CD14-positive monocyte (primary cell): ENCODE data around the gene PLK3. TPM values are rescaled to one million over a fixed set of nuclear protein-coding genes. Genes with fewer than 3 reads are reported as not detected.

ENCODE experiments used
- DNase-seq, 3 donors: peaks; one replicate each; pipeline ENCODE4 v3.0.0-alpha.2; 2011 to 2022
- H2AFZ ChIP-seq: 2 replicates; pipeline ENCODE4 v1.6.0; 2012; ENCODE audit warnings: mild to moderate bottlenecking, low read depth, low read length, inconsistent platforms; ENCODE audit not compliant: insufficient read depth, poor library complexity, severe bottlenecking
- H3K27ac ChIP-seq, 2 donors: 1 replicate in 1 of 2; 2 replicates in 1 of 2; pipeline ENCODE4 v1.5.1; 2012 to 2013; ENCODE audit warnings: low read length in 2 of 2, control low read depth in 1 of 2, inconsistent platforms in 1 of 2, low read depth in 1 of 2, mild to moderate bottlenecking in 1 of 2
- H3K27me3 ChIP-seq, 2 donors: one replicate each; pipeline versions ENCODE4 v1.6.0 to v1.6.1; 2011 to 2013; ENCODE audit warnings: low read length in 2 of 2; ENCODE audit not compliant: control insufficient read depth in 2 of 2, insufficient read depth in 2 of 2
- H3K36me3 ChIP-seq, 2 donors: replicated peaks in 1 of 2; 1 replicate in 1 of 2; 2 replicates in 1 of 2; pipeline versions ENCODE4 v1.5.1 to v1.6.1; 2012 to 2013; ENCODE audit warnings: low read length in 2 of 2, control low read depth in 1 of 2, inconsistent platforms in 1 of 2, mild to moderate bottlenecking in 1 of 2; ENCODE audit not compliant: insufficient read depth in 2 of 2, control insufficient read depth in 1 of 2
- H3K4me1 ChIP-seq, 2 donors: 1 replicate in 1 of 2; 2 replicates in 1 of 2; pipeline versions ENCODE4 v1.5.1 to v1.6.1; 2012 to 2013; ENCODE audit warnings: low read length in 2 of 2, control low read depth in 1 of 2, inconsistent platforms in 1 of 2, mild to moderate bottlenecking in 1 of 2, moderate library complexity in 1 of 2; ENCODE audit not compliant: insufficient read depth in 2 of 2, control insufficient read depth in 1 of 2
- H3K4me2 ChIP-seq: replicated peaks from 2 replicates; pipeline ENCODE3; 2012; ENCODE audit warnings: low read length, moderate library complexity, mild to moderate bottlenecking; ENCODE audit not compliant: poor library complexity, severe bottlenecking; ENCODE audit errors: extremely low read depth
- H3K4me3 ChIP-seq, 3 experiments: fragments of 200-600 bp in 1 of 3; sonication (generic) in 1 of 3; replicated peaks in 1 of 3; 1 replicate in 2 of 3; 2 replicates in 1 of 3; pipeline ENCODE4 v1.5.1; 2011 to 2013; ENCODE audit warnings: low read length in 3 of 3, mild to moderate bottlenecking in 3 of 3, control low read depth in 2 of 3, low read depth in 2 of 3, inconsistent platforms in 1 of 3, moderate library complexity in 1 of 3
- H3K79me2 ChIP-seq: 2 replicates; pipeline ENCODE4 v1.6.0; 2012; ENCODE audit warnings: mild to moderate bottlenecking, control low read depth, inconsistent platforms, low read length, moderate library complexity; ENCODE audit not compliant: insufficient read depth
- H3K9ac ChIP-seq: 2 replicates; pipeline ENCODE4 v1.6.0; 2017; ENCODE audit warnings: low read length, mild to moderate bottlenecking; ENCODE audit not compliant: insufficient read depth, poor library complexity, severe bottlenecking
- H3K9me3 ChIP-seq, 2 donors: replicated peaks in 1 of 2; 1 replicate in 1 of 2; 2 replicates in 1 of 2; pipeline versions ENCODE4 v1.5.1 to v1.6.1; 2012 to 2013; ENCODE audit warnings: low read length in 2 of 2, control low read depth in 1 of 2; ENCODE audit not compliant: control insufficient read depth in 1 of 2, insufficient read depth in 1 of 2
- H4K20me1 ChIP-seq: 2 replicates; pipeline ENCODE4 v1.6.0; 2012; ENCODE audit warnings: mild to moderate bottlenecking, low read length, control low read depth, moderate library complexity; ENCODE audit not compliant: insufficient read depth
- H3K27ac Mint-ChIP-seq, 7 donors: one replicate each; pipeline ENCODE4 v1.8.0; 2020; ENCODE audit warnings: mild to moderate bottlenecking in 7 of 7, mixed read lengths in 7 of 7, moderate library complexity in 6 of 7, inconsistent platforms in 2 of 7
- H3K27me3 Mint-ChIP-seq, 3 donors: one replicate each; pipeline ENCODE4 v1.8.0; 2021 to 2022; ENCODE audit warnings: low read depth in 3 of 3, mild to moderate bottlenecking in 3 of 3, mixed read lengths in 3 of 3, moderate library complexity in 3 of 3, inconsistent platforms in 1 of 3
- H3K36me3 Mint-ChIP-seq, 2 donors: one replicate each; pipeline ENCODE4 v1.8.0; 2020; ENCODE audit warnings: mixed read lengths in 2 of 2, inconsistent platforms in 1 of 2, mild to moderate bottlenecking in 1 of 2
- H3K4me1 Mint-ChIP-seq: one replicate; pipeline ENCODE4 v1.8.0; 2020; ENCODE audit warnings: mild to moderate bottlenecking, mixed read lengths
- H3K4me3 Mint-ChIP-seq, 2 donors: one replicate each; pipeline ENCODE4 v1.8.0; 2020; ENCODE audit warnings: mild to moderate bottlenecking in 2 of 2, mixed read lengths in 2 of 2, moderate library complexity in 1 of 2
- H3K9me3 Mint-ChIP-seq, 7 donors: one replicate each; pipeline ENCODE4 v1.8.0; 2020 to 2022; ENCODE audit warnings: mixed read lengths in 7 of 7, mild to moderate bottlenecking in 6 of 7, moderate library complexity in 6 of 7, inconsistent platforms in 2 of 7
- WGBS: methylation state at CpG from one replicate; pipeline ENCODE4 v1.1.5; 2013; ENCODE audit warnings: missing lambda C conversion rate; ENCODE audit not compliant: insufficient coverage; 5-methylcytosine and 5-hydroxymethylcytosine counted together
- intact Hi-C, 2 donors: fragments of 100-400 bp; cut with micrococcal nuclease; formaldehyde crosslinking; loops; one replicate each; pipeline versions ENCODE4 v1.15.0 to v1.15.1; 2023
- polyA plus RNA-seq, 3 donors: library from polyadenylated mRNA; depleted of rRNA in 1 of 3; unstranded in 2 of 3; stranded (reverse) in 1 of 3; fragments of 300-500 nt in 2 of 3; fragments of >200 nt in 1 of 3; fragmentation: Illumina TruSeq in 2 of 3; gene quantifications; 1 replicate in 2 of 3; 2 replicates in 1 of 3; pipeline ENCODE4 v1.2.3, GENCODE V29; 2012 to 2021
- TF ChIP-seq, protein P1 (sequence below): fragments of 200-600 bp; IDR thresholded peaks from one replicate; pipeline ENCODE4 v1.8.0; 2022; ENCODE audit warnings: antibody characterized with exemption, mild to moderate bottlenecking

PLK3 gene
- polyA plus RNA-seq, 3 donors, result 15.8 to 285 (median 28.1) TPM

DNA sequence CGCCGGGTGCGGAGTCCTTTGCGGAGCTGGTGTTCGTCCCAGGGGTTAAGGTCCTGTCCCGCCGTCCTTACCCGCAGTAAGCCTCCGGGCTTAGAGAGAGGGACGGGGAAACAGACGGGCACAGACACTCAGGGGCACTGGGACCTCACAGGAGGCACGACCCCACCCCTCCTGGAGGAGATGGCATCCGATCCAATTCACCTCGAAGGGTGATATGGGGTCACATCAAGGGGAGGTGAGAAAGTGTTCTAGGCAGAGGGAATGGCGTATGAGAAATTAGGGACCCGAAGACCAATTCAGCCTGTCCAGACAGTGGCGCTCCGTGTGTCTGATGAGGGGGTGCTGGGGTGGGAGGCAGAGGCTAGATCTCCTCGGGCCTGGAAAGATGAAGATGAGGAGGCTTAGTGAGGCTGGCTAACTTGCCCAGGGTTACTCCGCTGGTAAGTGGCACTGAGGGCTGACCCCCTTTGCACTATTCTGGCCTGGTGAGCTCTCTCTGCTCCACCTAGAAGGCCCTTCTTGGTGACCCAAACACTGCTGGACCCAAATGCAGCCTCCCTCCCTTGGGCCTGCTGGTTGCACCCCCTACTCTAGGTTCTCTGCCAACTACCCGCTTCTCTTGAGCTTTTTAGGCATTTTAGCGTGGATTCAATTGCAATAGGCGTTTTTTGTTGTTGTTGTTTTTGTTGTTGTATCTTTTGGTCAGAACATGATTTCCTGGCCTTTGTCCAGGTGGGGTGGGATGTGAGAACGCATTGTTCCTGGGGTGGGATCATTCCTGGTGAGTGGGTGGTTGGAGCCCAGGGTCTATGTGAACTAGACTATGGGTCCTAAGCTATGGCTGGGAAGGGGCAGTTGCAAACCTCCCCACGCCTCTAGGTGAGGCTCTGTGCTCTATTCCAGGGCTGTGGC lies 20.4 kb downstream of the PLK3 start:
- intact Hi-C loops, result loop anchor here in 1 of 2 donors (5.0 kb wide), 1 partner anchor 88 kb away; the partner anchor contains the start of gene RNU5D-1
- no peaks in the 10 kb centered on the region for H4K20me1 ChIP-seq
- 22% methylated on average over 24 of the region's 25 CpGs for WGBS
- H3K79me2 ChIP-seq, result no peaks in the 10 kb centered on the region
- Mint-ChIP-seq H3K36me3 (no peaks in the 10 kb centered on the region), H3K4me3 (peak overlapping the region; percentile 90 to 97), H3K27me3 (peaks cover 0 to 1% (median 0%) of the 10 kb centered on the region in 3 donors), H3K9me3 (peaks cover 0 to 3% (median 0%) of the 10 kb centered on the region in 7 donors), H3K4me1 (peaks cover 41% of the 10 kb centered on the region), H3K27ac (peak overlapping the region; percentile 99 to 100 (median 100))
- H3K4me1 ChIP-seq, result peaks cover 30 to 32% of the 10 kb centered on the region in 2 donors
- TF ChIP-seq, protein P1, sequence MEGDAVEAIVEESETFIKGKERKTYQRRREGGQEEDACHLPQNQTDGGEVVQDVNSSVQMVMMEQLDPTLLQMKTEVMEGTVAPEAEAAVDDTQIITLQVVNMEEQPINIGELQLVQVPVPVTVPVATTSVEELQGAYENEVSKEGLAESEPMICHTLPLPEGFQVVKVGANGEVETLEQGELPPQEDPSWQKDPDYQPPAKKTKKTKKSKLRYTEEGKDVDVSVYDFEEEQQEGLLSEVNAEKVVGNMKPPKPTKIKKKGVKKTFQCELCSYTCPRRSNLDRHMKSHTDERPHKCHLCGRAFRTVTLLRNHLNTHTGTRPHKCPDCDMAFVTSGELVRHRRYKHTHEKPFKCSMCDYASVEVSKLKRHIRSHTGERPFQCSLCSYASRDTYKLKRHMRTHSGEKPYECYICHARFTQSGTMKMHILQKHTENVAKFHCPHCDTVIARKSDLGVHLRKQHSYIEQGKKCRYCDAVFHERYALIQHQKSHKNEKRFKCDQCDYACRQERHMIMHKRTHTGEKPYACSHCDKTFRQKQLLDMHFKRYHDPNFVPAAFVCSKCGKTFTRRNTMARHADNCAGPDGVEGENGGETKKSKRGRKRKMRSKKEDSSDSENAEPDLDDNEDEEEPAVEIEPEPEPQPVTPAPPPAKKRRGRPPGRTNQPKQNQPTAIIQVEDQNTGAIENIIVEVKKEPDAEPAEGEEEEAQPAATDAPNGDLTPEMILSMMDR, result no peak
- DNase-seq, result peak in 1 of 3 donors; percentile 4
- H3K27me3 ChIP-seq, result no peaks in the 10 kb centered on the region
- no peaks in the 10 kb centered on the region for H3K36me3 ChIP-seq
- no peaks in the 10 kb centered on the region for H3K9me3 ChIP-seq
- peak overlapping the region; percentile 84 for H3K4me2 ChIP-seq
- H3K9ac ChIP-seq, result peak overlapping the region; percentile 97
- peak overlapping the region; percentile 68 to 79 (median 73) for H3K4me3 ChIP-seq
- peak overlapping the region; percentile 95 for H2AFZ ChIP-seq
- H3K27ac ChIP-seq, result peak overlapping the region; percentile 95 to 100

DNA sequence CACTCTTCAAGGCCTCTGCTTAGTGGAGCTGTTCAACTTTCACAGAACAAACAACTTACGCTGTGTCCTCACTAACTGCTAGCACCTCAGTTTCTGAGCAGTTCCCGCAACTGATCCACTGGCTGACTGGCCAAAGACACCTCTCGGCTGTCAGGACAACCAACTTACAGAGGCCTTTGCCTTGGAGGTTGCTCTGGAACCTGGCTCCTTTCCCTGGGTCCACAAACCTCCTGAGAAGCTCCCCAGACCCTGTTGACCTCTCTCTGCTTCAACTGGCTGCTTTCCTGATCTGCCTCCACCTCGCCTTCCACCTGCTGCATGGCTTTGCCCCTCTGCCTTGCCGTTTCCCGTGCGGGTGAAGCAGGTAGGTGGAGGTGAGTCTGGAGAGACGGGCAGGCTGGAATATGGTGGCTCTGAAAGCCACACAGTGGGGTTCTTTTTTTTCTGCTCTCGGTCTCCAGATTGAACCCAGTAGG lies 21.1 kb downstream of the PLK3 start:
- Histone ChIP-seq H3K27ac (no peak overlapping the region), H3K27me3 (no peaks in the 10 kb centered on the region), H3K79me2 (no peaks in the 10 kb centered on the region), H3K4me3 (no peak overlapping the region), H3K4me2 (peak overlapping the region; percentile 84), H3K9ac (no peak overlapping the region), H3K4me1 (peaks cover 34 to 39% of the 10 kb centered on the region in 2 donors), H3K36me3 (no peaks in the 10 kb centered on the region), H3K9me3 (no peaks in the 10 kb centered on the region), H2AFZ (no peak overlapping the region), H4K20me1 (no peaks in the 10 kb centered on the region)
- peaks cover 0 to 1% (median 0%) of the 10 kb centered on the region in 3 donors for H3K27me3 Mint-ChIP-seq
- H3K9me3 Mint-ChIP-seq, result peaks cover 0 to 3% (median 0%) of the 10 kb centered on the region in 7 donors
- intact Hi-C loops, result loop anchor here in 1 of 2 donors (5.0 kb wide), 1 partner anchor 89 kb away; the partner anchor contains the start of gene RNU5D-1
- peaks cover 41% of the 10 kb centered on the region for H3K4me1 Mint-ChIP-seq
- peak overlapping the region in 4 of 7 donors; percentile 47 to 100 (median 64) for H3K27ac Mint-ChIP-seq
- WGBS, result 89% methylated on average over 6 of the region's 9 CpGs
- H3K36me3 Mint-ChIP-seq, result no peaks in the 10 kb centered on the region
- TF ChIP-seq, protein P1, result no peak
- peak overlapping the region in 1 of 2 donors; percentile 45 for H3K4me3 Mint-ChIP-seq
- peak in 1 of 3 donors; percentile 5 for DNase-seq
